ENCODE results near the gene NACC2. TPM values are rescaled to one million over a fixed set of nuclear protein-coding genes. Genes with fewer than 3 reads are reported as not detected.
A peak's percentile ranks its signal among the peaks of the same experiment; 100 is the strongest.

The NACC2 gene
- total and polyA plus RNA-seq, 9 of the 15 experiments (the other 6 are each of a cell fraction or from before 2014, with no cell fraction given): 0.70 to 25.1 (median 5.6) TPM

DNA sequence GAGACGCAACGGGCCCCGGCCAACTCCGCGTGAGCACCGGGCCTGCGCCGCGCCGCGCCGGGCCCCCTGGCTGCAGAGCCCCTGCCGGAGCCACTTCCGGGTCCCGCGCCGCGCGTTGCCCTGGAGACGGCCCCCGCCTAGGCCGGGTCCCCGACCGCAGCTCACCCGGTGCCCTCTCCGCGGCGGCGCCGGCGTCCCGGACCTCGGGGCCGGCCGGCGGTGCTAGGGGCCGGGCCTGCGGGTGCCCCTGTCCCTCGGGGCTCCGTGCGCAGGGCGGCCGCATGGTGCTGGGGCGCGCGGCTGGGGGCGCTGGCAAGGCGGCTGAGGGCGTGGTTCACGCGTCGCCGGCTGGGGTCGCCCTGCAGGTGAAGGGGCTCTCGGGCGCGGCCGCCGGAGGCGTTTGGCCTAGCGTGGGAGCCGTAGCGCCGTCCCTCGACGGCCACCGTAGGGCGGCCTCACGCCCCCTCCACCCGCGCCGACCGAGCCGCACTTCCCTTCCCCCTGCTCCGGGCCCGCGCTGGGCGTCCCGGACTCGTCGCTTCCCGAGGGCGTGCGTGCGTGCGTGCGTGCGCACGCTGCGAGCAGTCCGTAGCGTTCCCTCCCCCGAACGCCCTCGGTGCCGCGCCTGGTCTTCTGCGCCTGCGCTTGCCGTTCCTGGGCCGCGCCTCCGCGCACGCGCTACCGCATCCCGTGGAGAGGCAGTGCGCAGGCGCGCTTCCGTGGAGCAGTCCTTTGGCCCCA, 23.4 kb upstream of the NACC2 start, which contains the start of gene TMEM250 (continued):
- TF ChIP-seq, protein P1, sequence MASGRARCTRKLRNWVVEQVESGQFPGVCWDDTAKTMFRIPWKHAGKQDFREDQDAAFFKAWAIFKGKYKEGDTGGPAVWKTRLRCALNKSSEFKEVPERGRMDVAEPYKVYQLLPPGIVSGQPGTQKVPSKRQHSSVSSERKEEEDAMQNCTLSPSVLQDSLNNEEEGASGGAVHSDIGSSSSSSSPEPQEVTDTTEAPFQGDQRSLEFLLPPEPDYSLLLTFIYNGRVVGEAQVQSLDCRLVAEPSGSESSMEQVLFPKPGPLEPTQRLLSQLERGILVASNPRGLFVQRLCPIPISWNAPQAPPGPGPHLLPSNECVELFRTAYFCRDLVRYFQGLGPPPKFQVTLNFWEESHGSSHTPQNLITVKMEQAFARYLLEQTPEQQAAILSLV (tag; IDR thresholded peaks at IDR 0.05): no peak
- TF ChIP-seq ZNF23 (CRISPR knock-in tag; IDR thresholded peaks at IDR 0.05) (no peak), BACH1 (tag; IDR thresholded peaks at IDR 0.05) (no peak), CEBPG (CRISPR knock-in tag; IDR thresholded peaks at IDR 0.05) (no peak), CEBPG (tag; conservative IDR thresholded peaks at IDR 0.05 in 1 of 2, IDR thresholded peaks at IDR 0.05 in 1 of 2) (no peak), CBX2 (IDR thresholded peaks at IDR 0.05; ENCODE audit: insufficient read depth, low read length, poor library complexity, severe bottlenecking) (no peak), BHLHE40 (IDR thresholded peaks at IDR 0.05; ENCODE audit: low read length) (peak; percentile 79), E2F3 (CRISPR knock-in tag; IDR thresholded peaks at IDR 0.05) (no peak), ZNF507 (tag; conservative IDR thresholded peaks at IDR 0.05) (no peak), ZNF77 (CRISPR knock-in tag; IDR thresholded peaks at IDR 0.05) (no peak), SMAD2 (IDR thresholded peaks at IDR 0.05; ENCODE audit: low read depth, low read length) (no peak), CSDE1 (IDR thresholded peaks at IDR 0.05) (no peak), RHOXF2B (CRISPR knock-in tag; conservative IDR thresholded peaks at IDR 0.05) (no peak), MTA2 (IDR thresholded peaks at IDR 0.05; ENCODE audit: low read depth) (no peak), ZNF778 (CRISPR knock-in tag; IDR thresholded peaks at IDR 0.05) (no peak), SREBF2 (CRISPR knock-in tag; IDR thresholded peaks at IDR 0.05) (no peak), ZNF311 (CRISPR knock-in tag; IDR thresholded peaks at IDR 0.05) (no peak)
- TF ChIP-seq, protein P2, sequence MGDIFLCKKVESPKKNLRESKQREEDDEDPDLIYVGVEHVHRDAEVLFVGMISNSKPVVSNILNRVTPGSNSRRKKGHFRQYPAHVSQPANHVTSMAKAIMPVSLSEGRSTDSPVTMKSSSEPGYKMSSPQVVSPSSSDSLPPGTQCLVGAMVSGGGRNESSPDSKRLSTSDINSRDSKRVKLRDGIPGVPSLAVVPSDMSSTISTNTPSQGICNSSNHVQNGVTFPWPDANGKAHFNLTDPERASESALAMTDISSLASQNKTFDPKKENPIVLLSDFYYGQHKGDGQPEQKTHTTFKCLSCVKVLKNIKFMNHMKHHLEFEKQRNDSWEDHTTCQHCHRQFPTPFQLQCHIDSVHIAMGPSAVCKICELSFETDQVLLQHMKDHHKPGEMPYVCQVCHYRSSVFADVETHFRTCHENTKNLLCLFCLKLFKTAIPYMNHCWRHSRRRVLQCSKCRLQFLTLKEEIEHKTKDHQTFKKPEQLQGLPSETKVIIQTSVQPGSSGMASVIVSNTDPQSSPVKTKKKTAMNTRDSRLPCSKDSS (IDR thresholded peaks at IDR 0.05; ENCODE audit: low read depth, partially characterized antibody): no peak
- TF ChIP-seq, protein P3, sequence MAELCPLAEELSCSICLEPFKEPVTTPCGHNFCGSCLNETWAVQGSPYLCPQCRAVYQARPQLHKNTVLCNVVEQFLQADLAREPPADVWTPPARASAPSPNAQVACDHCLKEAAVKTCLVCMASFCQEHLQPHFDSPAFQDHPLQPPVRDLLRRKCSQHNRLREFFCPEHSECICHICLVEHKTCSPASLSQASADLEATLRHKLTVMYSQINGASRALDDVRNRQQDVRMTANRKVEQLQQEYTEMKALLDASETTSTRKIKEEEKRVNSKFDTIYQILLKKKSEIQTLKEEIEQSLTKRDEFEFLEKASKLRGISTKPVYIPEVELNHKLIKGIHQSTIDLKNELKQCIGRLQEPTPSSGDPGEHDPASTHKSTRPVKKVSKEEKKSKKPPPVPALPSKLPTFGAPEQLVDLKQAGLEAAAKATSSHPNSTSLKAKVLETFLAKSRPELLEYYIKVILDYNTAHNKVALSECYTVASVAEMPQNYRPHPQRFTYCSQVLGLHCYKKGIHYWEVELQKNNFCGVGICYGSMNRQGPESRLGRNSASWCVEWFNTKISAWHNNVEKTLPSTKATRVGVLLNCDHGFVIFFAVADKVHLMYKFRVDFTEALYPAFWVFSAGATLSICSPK (IDR thresholded peaks at IDR 0.05; ENCODE audit: borderline replicate concordance): no peak
- TF ChIP-seq, protein P4, sequence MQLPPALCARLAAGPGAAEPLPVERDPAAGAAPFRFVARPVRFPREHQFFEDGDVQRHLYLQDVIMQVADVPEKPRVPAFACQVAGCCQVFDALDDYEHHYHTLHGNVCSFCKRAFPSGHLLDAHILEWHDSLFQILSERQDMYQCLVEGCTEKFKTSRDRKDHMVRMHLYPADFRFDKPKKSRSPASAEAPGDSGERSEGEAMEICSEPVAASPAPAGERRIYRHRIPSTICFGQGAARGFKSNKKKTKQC (CRISPR knock-in tag; IDR thresholded peaks at IDR 0.05): no peak; the same call in none of the 2 replicates
- TF ChIP-seq, protein P5, sequence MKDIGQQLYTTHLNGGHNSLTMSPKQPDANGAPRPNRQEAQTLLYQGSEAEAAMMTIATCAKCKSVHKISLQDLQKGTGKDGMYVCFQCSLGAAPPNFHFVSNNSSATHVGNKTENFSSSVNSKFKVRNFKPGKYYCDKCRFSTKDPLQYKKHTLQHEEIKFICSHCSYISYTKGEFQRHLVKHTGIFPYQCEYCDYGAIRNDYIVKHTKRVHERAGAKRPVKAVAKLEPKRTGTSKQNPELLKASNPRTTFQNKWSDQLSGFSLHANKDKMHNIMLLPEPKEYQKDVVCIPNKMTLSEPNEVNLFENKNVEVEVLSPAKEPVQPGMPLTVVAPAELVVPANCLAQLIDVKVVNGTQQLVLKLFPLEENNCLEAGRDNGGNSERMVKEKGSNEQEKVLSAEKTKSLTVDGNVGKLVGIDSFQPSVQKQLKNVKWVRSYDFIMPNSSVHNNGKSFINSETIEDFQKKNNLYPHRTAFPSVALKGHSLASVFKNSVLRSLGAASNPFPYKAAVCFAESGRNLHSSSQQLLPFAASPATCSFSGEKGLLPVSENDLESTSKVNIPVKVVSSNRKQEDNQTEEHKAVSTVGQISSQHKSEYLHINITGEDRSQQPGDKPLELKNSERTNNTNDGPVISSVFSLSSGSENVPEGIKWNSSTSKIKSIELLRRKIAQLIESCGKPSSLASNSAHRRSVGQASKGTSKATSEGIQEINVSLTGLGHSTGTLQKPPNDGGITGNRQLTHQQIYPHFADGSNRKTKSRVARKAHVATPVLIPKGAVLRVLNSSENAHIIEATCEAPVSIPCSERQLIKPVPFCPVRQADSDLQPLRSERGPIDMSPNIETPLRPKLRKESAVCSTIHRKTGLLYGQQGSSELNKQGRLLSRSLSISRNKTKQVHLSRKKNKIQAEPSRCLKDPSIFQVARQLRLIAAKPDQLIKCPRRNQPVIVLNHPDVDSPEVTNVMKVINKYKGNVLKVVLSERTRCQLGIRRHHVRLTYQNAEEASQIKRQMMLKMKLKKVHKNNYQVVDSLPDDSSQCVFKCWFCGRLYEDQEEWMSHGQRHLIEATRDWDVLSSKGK (CRISPR knock-in tag; IDR thresholded peaks at IDR 0.05): no peak

Measured in K562 (cell line).